Measurements from ENCODE around the gene NECAP2.

DNA sequence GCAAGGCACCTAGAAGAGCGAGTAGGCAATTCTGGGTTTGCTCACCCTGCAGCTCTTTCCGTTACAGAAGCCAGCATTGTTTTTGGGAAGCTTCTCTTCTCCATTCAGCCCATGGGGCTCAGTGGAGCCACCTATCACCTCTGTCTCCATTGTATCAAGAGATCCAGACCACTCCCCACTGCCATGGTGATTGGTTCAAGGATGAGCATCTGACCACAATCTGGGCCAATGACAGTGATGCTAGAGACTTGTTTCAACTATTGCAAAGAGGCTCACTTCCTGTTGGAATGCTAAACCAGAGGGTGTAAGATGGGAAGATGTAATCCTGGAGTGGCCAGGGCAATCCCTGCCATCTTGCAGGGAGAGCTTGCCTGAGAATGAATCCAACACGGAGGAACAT is 9.9 kb upstream of the NECAP2 start:
- TF ChIP-seq POLR2AphosphoS5 (IDR thresholded peaks at IDR 0.05; ENCODE audit: low read depth, low read length) (no peak), SIN3A (IDR thresholded peaks at IDR 0.05; ENCODE audit: borderline replicate concordance, insufficient read depth, low read length) (no peak), TAF1 (IDR thresholded peaks at IDR 0.05; ENCODE audit: borderline replicate concordance, insufficient read depth, low read length) (no peak), FOXP2 (optimal IDR thresholded peaks at IDR 0.05; ENCODE audit: borderline replicate concordance, extremely low read depth, extremely low read length, insufficient read depth) (no peak)
- TF ChIP-seq, protein P1, sequence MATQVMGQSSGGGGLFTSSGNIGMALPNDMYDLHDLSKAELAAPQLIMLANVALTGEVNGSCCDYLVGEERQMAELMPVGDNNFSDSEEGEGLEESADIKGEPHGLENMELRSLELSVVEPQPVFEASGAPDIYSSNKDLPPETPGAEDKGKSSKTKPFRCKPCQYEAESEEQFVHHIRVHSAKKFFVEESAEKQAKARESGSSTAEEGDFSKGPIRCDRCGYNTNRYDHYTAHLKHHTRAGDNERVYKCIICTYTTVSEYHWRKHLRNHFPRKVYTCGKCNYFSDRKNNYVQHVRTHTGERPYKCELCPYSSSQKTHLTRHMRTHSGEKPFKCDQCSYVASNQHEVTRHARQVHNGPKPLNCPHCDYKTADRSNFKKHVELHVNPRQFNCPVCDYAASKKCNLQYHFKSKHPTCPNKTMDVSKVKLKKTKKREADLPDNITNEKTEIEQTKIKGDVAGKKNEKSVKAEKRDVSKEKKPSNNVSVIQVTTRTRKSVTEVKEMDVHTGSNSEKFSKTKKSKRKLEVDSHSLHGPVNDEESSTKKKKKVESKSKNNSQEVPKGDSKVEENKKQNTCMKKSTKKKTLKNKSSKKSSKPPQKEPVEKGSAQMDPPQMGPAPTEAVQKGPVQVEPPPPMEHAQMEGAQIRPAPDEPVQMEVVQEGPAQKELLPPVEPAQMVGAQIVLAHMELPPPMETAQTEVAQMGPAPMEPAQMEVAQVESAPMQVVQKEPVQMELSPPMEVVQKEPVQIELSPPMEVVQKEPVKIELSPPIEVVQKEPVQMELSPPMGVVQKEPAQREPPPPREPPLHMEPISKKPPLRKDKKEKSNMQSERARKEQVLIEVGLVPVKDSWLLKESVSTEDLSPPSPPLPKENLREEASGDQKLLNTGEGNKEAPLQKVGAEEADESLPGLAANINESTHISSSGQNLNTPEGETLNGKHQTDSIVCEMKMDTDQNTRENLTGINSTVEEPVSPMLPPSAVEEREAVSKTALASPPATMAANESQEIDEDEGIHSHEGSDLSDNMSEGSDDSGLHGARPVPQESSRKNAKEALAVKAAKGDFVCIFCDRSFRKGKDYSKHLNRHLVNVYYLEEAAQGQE (IDR thresholded peaks at IDR 0.05; ENCODE audit: insufficient read depth in 1 of 2, low read depth in 2 of 2, low read length in 2 of 2), result no peak
